Upper lobe of left lung (tissue), 6 donors: ENCODE data around the gene NLGN1. TPM values are rescaled to one million over a fixed set of nuclear protein-coding genes. Genes with fewer than 3 reads are reported as not detected.

Experiments
- ATAC-seq, 2 donors: fragments of 200-7000 bp; cut with Tn5 transposase; one replicate each; pipeline ENCODE4 v1.9.1; 2022; ENCODE audit warnings: mild to moderate bottlenecking in 2 of 2, moderate library complexity in 2 of 2; ENCODE audit not compliant: low FRiP score in 2 of 2
- DNase-seq, 2 donors: peaks; one replicate each; pipeline ENCODE4 v3.0.0-alpha.2; 2019 to 2020
- H3K27ac ChIP-seq, 4 donors: fragments of 200-600 bp; sonication (generic); one replicate each; pipeline ENCODE4 v1.5.1; 2016 to 2019
- H3K27me3 ChIP-seq, 4 donors: fragments of 200-600 bp; sonication (generic); one replicate each; pipeline ENCODE4 v1.5.1; 2017 to 2019
- H3K36me3 ChIP-seq, 4 donors: fragments of 200-600 bp; sonication (generic); one replicate each; pipeline ENCODE4 v1.5.1; 2016 to 2019
- H3K4me1 ChIP-seq, 4 donors: fragments of 200-600 bp; sonication (generic); one replicate each; pipeline ENCODE4 v1.5.1; 2018 to 2019
- H3K4me3 ChIP-seq, 4 donors: fragments of 200-600 bp; sonication (generic); one replicate each; pipeline ENCODE4 v1.5.1; 2017 to 2019; ENCODE audit warnings: mild to moderate bottlenecking in 2 of 4, moderate library complexity in 1 of 4
- H3K9me3 ChIP-seq, 4 donors: fragments of 200-600 bp; sonication (generic); one replicate each; pipeline ENCODE4 v1.5.1; 2018 to 2019
- CTCF ChIP-seq, 6 experiments: fragments of 450-650 bp in 4 of 6; fragments of 200-600 bp in 2 of 6; sonication (generic) in 2 of 6; IDR thresholded peaks; one replicate each; pipeline ENCODE4 v1.5.1; 2016 to 2019; ENCODE audit warnings: antibody characterized with exemption in 6 of 6
- EP300 ChIP-seq, 4 donors: sonication (generic); formaldehyde crosslinking; IDR thresholded peaks; one replicate each; pipeline ENCODE4 v1.5.1; 2017; ENCODE audit warnings: antibody characterized with exemption in 4 of 4, control low read depth in 2 of 4
- POLR2A ChIP-seq, 4 donors: fragments of 450-650 bp; IDR thresholded peaks; one replicate each; pipeline ENCODE4 v1.5.1; 2016 to 2017; ENCODE audit warnings: antibody characterized with exemption in 4 of 4, mild to moderate bottlenecking in 2 of 4
- POLR2AphosphoS5 ChIP-seq, 2 donors: sonication (generic); formaldehyde crosslinking; IDR thresholded peaks; one replicate each; pipeline ENCODE4 v1.5.1; 2017; ENCODE audit warnings: antibody characterized with exemption in 2 of 2
- WGBS, 2 donors: methylation state at CpG; one replicate each; pipeline ENCODE4 v1.1.5; 2017 to 2018; 5-methylcytosine and 5-hydroxymethylcytosine counted together
- total RNA-seq, 6 donors: library from RNA; depleted of rRNA in 4 of 6; stranded (reverse); fragments of >200 nt in 4 of 6; gene quantifications; one replicate each; pipeline versions ENCODE4 v1.1.0 to v1.2.1, GENCODE V29; 2016 to 2021
- donor health status: DM: no; HTN: no; CAD: no; lungs with moderate emphysema.
- donor health status: DM: no; HTN: yes; CAD: no; lungs with severe emphysema.

The NLGN1 gene
- total RNA-seq, 6 donors from 2014 or later, result under 0.01 to 3.5 (median 1.9) TPM

GRCh38 chr3:174198199-174198598, 800.7 kb downstream of the NLGN1 start:
- WGBS, 2 donors, result 56 to 72% methylated on average over 1 of the region's 1 CpG
- no peak overlapping the region for H3K4me3 ChIP-seq
- no peak overlapping the region for H3K27ac ChIP-seq
- H3K9me3 ChIP-seq, result no peaks in the 10 kb centered on the region
- TF ChIP-seq EP300 (IDR thresholded peaks at IDR 0.05) (no peak), CTCF (IDR thresholded peaks at IDR 0.05) (no peak), POLR2A (IDR thresholded peaks at IDR 0.05) (no peak), POLR2AphosphoS5 (IDR thresholded peaks at IDR 0.05) (no peak)
- no peaks in the 10 kb centered on the region for H3K36me3 ChIP-seq
- DNase-seq (no peak), ATAC-seq (no peak)
- no peaks in the 10 kb centered on the region for H3K4me1 ChIP-seq
- H3K27me3 ChIP-seq, result no peaks in the 10 kb centered on the region

GRCh38 chr3:174199696-174200095, 802.2 kb downstream of the NLGN1 start:
- WGBS, 2 donors, result 73 to 100% methylated on average over 1 of the region's 1 CpG
- Histone ChIP-seq H3K4me1 (no peaks in the 10 kb centered on the region), H3K27ac (no peak overlapping the region), H3K4me3 (no peak overlapping the region), H3K27me3 (no peaks in the 10 kb centered on the region), H3K9me3 (no peaks in the 10 kb centered on the region), H3K36me3 (no peaks in the 10 kb centered on the region)
- DNase-seq (no peak), ATAC-seq (no peak)
- no peak for TF ChIP-seq POLR2AphosphoS5 (IDR thresholded peaks at IDR 0.05)
- TF ChIP-seq EP300 (IDR thresholded peaks at IDR 0.05), result no peak
- TF ChIP-seq POLR2A (IDR thresholded peaks at IDR 0.05), result no peak
- no peak for TF ChIP-seq CTCF (IDR thresholded peaks at IDR 0.05)

- no peak overlapping the region for H3K4me3 ChIP-seq
- ATAC-seq (no peak), DNase-seq (no peak)
- 77 to 86% methylated on average over 2 of the region's 2 CpGs for WGBS, 2 donors
- H3K27me3 ChIP-seq, result no peaks in the 10 kb centered on the region
- TF ChIP-seq EP300 (IDR thresholded peaks at IDR 0.05) (no peak), POLR2AphosphoS5 (IDR thresholded peaks at IDR 0.05) (no peak), POLR2A (IDR thresholded peaks at IDR 0.05) (no peak), CTCF (IDR thresholded peaks at IDR 0.05) (no peak)
- H3K9me3 ChIP-seq, result no peaks in the 10 kb centered on the region
- no peaks in the 10 kb centered on the region for H3K36me3 ChIP-seq
- no peak overlapping the region for H3K27ac ChIP-seq
- no peaks in the 10 kb centered on the region for H3K4me1 ChIP-seq
These were observed 804.6 kb downstream of the NLGN1 start for GRCh38 chr3:174202116-174202515.

- no peak for ATAC-seq
- H3K36me3 ChIP-seq, result no peaks in the 10 kb centered on the region
- WGBS, 2 donors, result 86 to 90% methylated on average over 1 of the region's 1 CpG
- H3K4me1 ChIP-seq, result no peaks in the 10 kb centered on the region
- H3K9me3 ChIP-seq, result no peaks in the 10 kb centered on the region
- H3K27ac ChIP-seq, result no peak overlapping the region
- H3K27me3 ChIP-seq, result no peaks in the 10 kb centered on the region
- TF ChIP-seq POLR2A (IDR thresholded peaks at IDR 0.05) (no peak), EP300 (IDR thresholded peaks at IDR 0.05) (no peak), CTCF (IDR thresholded peaks at IDR 0.05) (no peak), POLR2AphosphoS5 (IDR thresholded peaks at IDR 0.05) (no peak)
- H3K4me3 ChIP-seq, result no peak overlapping the region
- no peak for DNase-seq
These were observed 805.0 kb downstream of the NLGN1 start for GRCh38 chr3:174202561-174202960.

- ATAC-seq, result no peak
- Histone ChIP-seq H3K4me3 (no peak overlapping the region), H3K27ac (no peak overlapping the region), H3K27me3 (no peaks in the 10 kb centered on the region), H3K36me3 (no peaks in the 10 kb centered on the region), H3K9me3 (no peaks in the 10 kb centered on the region), H3K4me1 (no peaks in the 10 kb centered on the region)
- no peak for TF ChIP-seq EP300 (IDR thresholded peaks at IDR 0.05)
- no peak for TF ChIP-seq POLR2A (IDR thresholded peaks at IDR 0.05)
- no peak for TF ChIP-seq CTCF (IDR thresholded peaks at IDR 0.05)
- no peak for TF ChIP-seq POLR2AphosphoS5 (IDR thresholded peaks at IDR 0.05)
- 27 to 54% methylated on average over 1 of the region's 1 CpG for WGBS, 2 donors
- DNase-seq, result no peak
These were observed 807.2 kb downstream of the NLGN1 start for GRCh38 chr3:174204765-174205164.
